ENCODE measurements around the gene CUX1. TPM values are rescaled to one million over a fixed set of nuclear protein-coding genes. Genes with fewer than 3 reads are reported as not detected.

Gene CUX1
- total RNA-seq, 1 experiment from 2014 or later = 53.5 TPM

DNA sequence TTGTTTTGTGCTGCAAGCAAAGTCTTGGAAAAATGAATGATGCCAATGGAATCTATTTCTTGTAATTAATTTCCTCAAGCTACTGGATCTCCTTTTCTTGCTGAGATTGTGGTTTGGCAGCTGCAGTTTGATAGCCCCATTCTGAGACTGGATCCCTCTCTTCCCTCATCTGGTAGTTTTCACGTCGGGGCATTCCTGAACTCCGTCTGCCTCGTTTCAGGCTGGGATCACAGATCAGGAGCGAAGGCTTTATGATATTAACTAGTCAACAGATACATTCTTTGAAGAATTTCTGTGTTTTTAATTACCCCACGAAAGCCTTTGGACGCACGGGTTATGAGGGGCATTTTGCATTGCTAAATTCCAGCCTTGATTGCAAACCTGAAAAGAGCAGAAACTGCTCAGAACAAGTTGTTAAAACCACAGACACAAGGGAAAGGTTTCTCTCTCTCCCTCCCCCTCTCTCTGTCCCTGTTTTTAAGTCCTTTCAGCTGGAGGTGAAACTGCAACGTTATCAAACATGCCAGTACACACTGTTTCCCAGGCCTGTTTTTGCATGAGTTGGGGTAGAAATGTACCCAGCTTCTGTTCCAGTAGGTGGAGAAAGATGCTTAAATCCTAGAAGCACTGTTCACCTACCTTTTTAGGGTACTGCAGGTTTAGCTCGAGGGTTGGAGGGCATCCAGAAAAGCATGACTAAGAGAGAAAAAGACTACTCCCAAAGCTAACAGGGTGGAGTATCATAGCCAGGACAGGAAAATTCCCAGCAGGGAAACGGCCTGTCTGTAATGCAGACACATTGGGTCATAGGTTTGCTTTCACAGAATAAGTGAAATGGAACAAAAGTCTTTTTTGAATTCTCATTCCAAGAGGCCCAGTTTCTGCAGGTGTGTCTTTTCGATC is 124.3 kb downstream of the CUX1 start:
- no peak overlapping the region for H2BK5ac ChIP-seq (ENCODE audit: insufficient read length, low read length)
- no peaks in the 10 kb centered on the region for H3K9me3 ChIP-seq (ENCODE audit: control insufficient read depth, low read depth, low read length)
- peaks cover 55 to 63% of the 10 kb centered on the region in 2 experiments for H3K4me1 Mint-ChIP-seq
- H3K23me2 ChIP-seq (ENCODE audit: insufficient read length, low read depth, low read length, poor library complexity, severe bottlenecking) = peaks cover 2% of the 10 kb centered on the region
- H3K56ac ChIP-seq (ENCODE audit: insufficient read length, low read depth, low read length) = no peak overlapping the region
- no peak for DNase-seq
- no peaks in the 10 kb centered on the region for H4K20me1 ChIP-seq (ENCODE audit: control insufficient read depth, insufficient read depth, insufficient read length)
- H3K27ac ChIP-seq (ENCODE audit: insufficient read length, low read depth, low read length) = peak overlapping the region; percentile 13
- no peak overlapping the region for H2BK15ac ChIP-seq (ENCODE audit: low read depth, low read length)
- H4K8ac ChIP-seq (replicated peaks; ENCODE audit: insufficient read length, low read depth, low read length) = no peak overlapping the region
- no peak overlapping the region for H2BK120ac ChIP-seq (ENCODE audit: low read depth, low read length, poor library complexity, severe bottlenecking)
- H3K4ac ChIP-seq (ENCODE audit: low read depth, low read length) = no peak overlapping the region
- no peak overlapping the region for H4K5ac ChIP-seq (ENCODE audit: insufficient read length, low read depth, low read length)
- WGBS (ENCODE audit: extremely low coverage, insufficient read length, low lambda C conversion rate) = no CpG with 5 or more reads among the region's 12 CpGs
- peaks cover 6% of the 10 kb centered on the region; the same call in 1 of the 2 replicates for H3K79me2 ChIP-seq (ENCODE audit: insufficient read depth, low read length)
- H3K4me2 ChIP-seq (ENCODE audit: insufficient read depth, insufficient read length, low read length) = no peak overlapping the region
- TF ChIP-seq CTCF (conservative IDR thresholded peaks at IDR 0.05) = no peak
- H3K9ac ChIP-seq (ENCODE audit: extremely low read depth, insufficient read length, low read length) = no peak overlapping the region
- peaks cover 2% of the 10 kb centered on the region for H3K79me1 ChIP-seq (ENCODE audit: insufficient read depth, low read depth, low read length, poor library complexity, severe bottlenecking)
- H3T11ph ChIP-seq (ENCODE audit: low read length) = no peak overlapping the region
- no peaks in the 10 kb centered on the region for H3K27me3 ChIP-seq (ENCODE audit: insufficient read depth, low read length)
- H3K27me3 Mint-ChIP-seq (ENCODE audit: low read depth) = no peaks in the 10 kb centered on the region
- H2BK20ac ChIP-seq (ENCODE audit: low read depth, low read length, poor library complexity, severe bottlenecking) = no peak overlapping the region
- H2BK12ac ChIP-seq (ENCODE audit: insufficient read length, low read depth, low read length) = peak overlapping the region; percentile 11
- no peak overlapping the region for H3K18ac ChIP-seq (ENCODE audit: insufficient read length, low read depth, low read length)
- H2AFZ ChIP-seq (ENCODE audit: low read length) = no peak overlapping the region
- peaks cover 15% of the 10 kb centered on the region for H3K4me1 ChIP-seq (ENCODE audit: insufficient read depth, low read length)
- no peak overlapping the region for H2AK5ac ChIP-seq (ENCODE audit: insufficient read length, low read length)
- H3K14ac ChIP-seq (ENCODE audit: insufficient read depth, low read length) = no peak overlapping the region
- H3K36me3 Mint-ChIP-seq (ENCODE audit: insufficient read depth in 1 of 3, low read depth in 3 of 3) = peaks cover 7 to 15% (median 12%) of the 10 kb centered on the region in 3 experiments; a peak in 6 of 7 replicates
- no peak overlapping the region for H4K91ac ChIP-seq (ENCODE audit: insufficient read length, low read depth, low read length)
- H3K9me3 Mint-ChIP-seq = peaks cover 3 to 4% of the 10 kb centered on the region in 2 experiments; a peak in 4 of 5 replicates
- H3K23ac ChIP-seq (ENCODE audit: insufficient read length, low read depth, low read length) = no peak overlapping the region
- H3K4me3 Mint-ChIP-seq = peak overlapping the region in 1 of 2 experiments; percentile 27; a peak in 2 of 5 replicates
- H3K27ac Mint-ChIP-seq = peak overlapping the region; percentile 76 to 90 (median 87)

Data from H9 (cell line).